DMS79 (cell line): ENCODE data around the gene PAX8.

Experiments
- DNase-seq: peaks from one replicate; lab custom pipeline; 2025; lab: John Stamatoyannopoulos, UW

Gene PAX8

GRCh38 chr2:113264713-113265403 lies 13.9 kb downstream of the PAX8 start:
- DNase-seq: no peak

- DNase-seq: no peak
Measured at GRCh38 chr2:113263546-113263945, 15.2 kb downstream of the PAX8 start.

- DNase-seq: no peak
Measured at GRCh38 chr2:113260991-113261390, 17.7 kb downstream of the PAX8 start.

- no peak for DNase-seq
Measured at GRCh38 chr2:113258471-113259147, 20.1 kb downstream of the PAX8 start.

- no peak for DNase-seq
Measured at GRCh38 chr2:113257516-113258264, 21.0 kb downstream of the PAX8 start.

GRCh38 chr2:113255140-113256070 lies 23.3 kb downstream of the PAX8 start:
- DNase-seq: no peak

- DNase-seq: no peak
Measured at GRCh38 chr2:113253453-113253852, 25.3 kb downstream of the PAX8 start.

- no peak for DNase-seq
Measured at GRCh38 chr2:113252047-113252590, 26.6 kb downstream of the PAX8 start.

- no peak for DNase-seq
Measured at GRCh38 chr2:113251118-113251517, 27.6 kb downstream of the PAX8 start.

- DNase-seq: peak; percentile 15
Measured at GRCh38 chr2:113248997-113249770, 29.5 kb downstream of the PAX8 start.

GRCh38 chr2:113246606-113247005 lies 32.1 kb downstream of the PAX8 start:
- no peak for DNase-seq

GRCh38 chr2:113245276-113245711 lies 33.4 kb downstream of the PAX8 start:
- no peak for DNase-seq

GRCh38 chr2:113242327-113242726 lies 36.4 kb downstream of the PAX8 start:
- no peak for DNase-seq

- DNase-seq: no peak
Measured at GRCh38 chr2:113240915-113241911, 37.5 kb downstream of the PAX8 start.

GRCh38 chr2:113240150-113240914 lies 38.4 kb downstream of the PAX8 start:
- DNase-seq: no peak

GRCh38 chr2:113238871-113239839 lies 39.6 kb downstream of the PAX8 start:
- DNase-seq: no peak

GRCh38 chr2:113237604-113238160 lies 41.0 kb downstream of the PAX8 start:
- DNase-seq: no peak
